IMR-90 (cell line): ENCODE measurements around the gene SDF2L1. TPM values are rescaled to one million over a fixed set of nuclear protein-coding genes. Genes with fewer than 3 reads are reported as not detected.

Experiments
- ATAC-seq: fragments of 200-7000 bp; cut with Tn5 transposase; 2 replicates; pipeline ENCODE4 v1.9.1; 2020; ENCODE audit warnings: low read depth, mild to moderate bottlenecking, moderate library complexity
- BruUV-seq: library from RNA; stranded (reverse); fragments of 400-500 nt; replicated peaks from 2 replicates; lab custom pipeline; 2021; lab: Mats Ljungman, UMichigan
- CTCF ChIA-PET: fragments of 300-600 bp; formaldehyde crosslinking; extraction: SDS; loops from one replicate; lab custom pipeline; 2021; ENCODE audit warnings: antibody characterized with exemption; lab: Yijun Ruan, JAX
- POLR2A ChIA-PET: fragments of 300-600 bp; sonication (Branson Sonifier 250); formaldehyde crosslinking; loops from one replicate; lab custom pipeline; 2022; ENCODE audit warnings: antibody characterized with exemption; ENCODE audit not compliant: unreplicated experiment; lab: Charles Lee
- DNase-seq: peaks from one replicate; pipeline ENCODE4 v3.0.0; 2013
- H2AFZ ChIP-seq: replicated peaks from 2 replicates; pipeline ENCODE3; 2013; ENCODE audit warnings: low read length, mild to moderate bottlenecking; ENCODE audit not compliant: poor library complexity
- H2AK5ac ChIP-seq: 2 replicates; pipeline ENCODE4 v1.6.1; 2013; ENCODE audit warnings: low read depth, low read length, inconsistent platforms
- H2AK9ac ChIP-seq: replicated peaks from 2 replicates; pipeline ENCODE3; 2013; ENCODE audit warnings: mild to moderate bottlenecking, low read depth, low read length, moderate library complexity; ENCODE audit not compliant: poor library complexity
- H2BK120ac ChIP-seq: 2 replicates; pipeline ENCODE4 v1.6.1; 2013; ENCODE audit warnings: low read depth, low read length, inconsistent platforms
- H2BK15ac ChIP-seq: 3 replicates; pipeline ENCODE4 v1.6.1; 2013; ENCODE audit warnings: low read depth, low read length, inconsistent platforms
- H2BK20ac ChIP-seq: 2 replicates; pipeline ENCODE4 v1.6.1; 2013; ENCODE audit warnings: low read depth, mild to moderate bottlenecking, inconsistent platforms, low read length, moderate library complexity
- H2BK5ac ChIP-seq: 2 replicates; pipeline ENCODE4 v1.6.1; 2013; ENCODE audit warnings: mild to moderate bottlenecking, low read depth, low read length, inconsistent platforms; ENCODE audit not compliant: poor library complexity, severe bottlenecking
- H3K14ac ChIP-seq: replicated peaks from 2 replicates; pipeline ENCODE4 v1.6.1; 2013; ENCODE audit warnings: low read depth, low read length, inconsistent platforms
- H3K18ac ChIP-seq: 2 replicates; pipeline ENCODE4 v1.6.1; 2013; ENCODE audit warnings: low read depth, low read length, control low read depth
- H3K23ac ChIP-seq: 2 replicates; pipeline ENCODE4 v1.6.1; 2013; ENCODE audit warnings: low read depth, low read length, inconsistent platforms
- H3K27ac ChIP-seq: 2 replicates; pipeline ENCODE4 v1.5.1; 2013; ENCODE audit warnings: mild to moderate bottlenecking, control low read depth, low read length; ENCODE audit not compliant: insufficient read depth
- H3K27me3 ChIP-seq: 2 replicates; pipeline ENCODE4 v1.6.1; 2013; ENCODE audit warnings: low read length; ENCODE audit not compliant: control insufficient read depth, insufficient read depth
- H3K36me3 ChIP-seq: 2 replicates; pipeline ENCODE4 v1.6.1; 2013; ENCODE audit warnings: low read length, mixed read lengths; ENCODE audit not compliant: control insufficient read depth, insufficient read depth
- H3K4ac ChIP-seq: 2 replicates; pipeline ENCODE4 v1.6.1; 2013; ENCODE audit warnings: low read depth, low read length, inconsistent platforms
- H3K4me1 ChIP-seq: 2 replicates; pipeline ENCODE4 v1.6.1; 2013; ENCODE audit warnings: low read length, mixed read lengths; ENCODE audit not compliant: control insufficient read depth, insufficient read depth
- H3K4me2 ChIP-seq: 2 replicates; pipeline ENCODE4 v1.6.1; 2013; ENCODE audit warnings: low read depth, mild to moderate bottlenecking, control low read depth, low read length, moderate library complexity
- H3K4me3 ChIP-seq: 2 replicates; pipeline ENCODE4 v1.5.1; 2013; ENCODE audit warnings: low read depth, mild to moderate bottlenecking, control low read depth, low read length, moderate library complexity; ENCODE audit not compliant: insufficient read depth
- H3K56ac ChIP-seq: 2 replicates; pipeline ENCODE4 v1.6.1; 2013; ENCODE audit warnings: low read length, inconsistent platforms; ENCODE audit not compliant: insufficient read depth; ENCODE audit errors: extremely low read depth
- H3K79me1 ChIP-seq, 2 experiments: 2 replicates each; pipeline ENCODE4 v1.6.1; 2013; ENCODE audit warnings: low read length in 2 of 2, inconsistent platforms in 1 of 2, low read depth in 1 of 2
- H3K9ac ChIP-seq: 2 replicates; pipeline ENCODE4 v1.6.1; 2013; ENCODE audit warnings: low read depth, low read length, control low read depth
- H3K9me1 ChIP-seq: 2 replicates; pipeline ENCODE4 v1.6.1; 2013; ENCODE audit warnings: low read length, inconsistent platforms; ENCODE audit not compliant: insufficient read depth
- H3K9me3 ChIP-seq: 2 replicates; pipeline ENCODE4 v1.6.1; 2013; ENCODE audit warnings: low read length; ENCODE audit not compliant: control insufficient read depth, insufficient read depth
- H4K20me1 ChIP-seq: 2 replicates; pipeline ENCODE4 v1.6.1; 2013; ENCODE audit warnings: low read length, inconsistent platforms; ENCODE audit not compliant: insufficient read depth
- H4K5ac ChIP-seq: 2 replicates; pipeline ENCODE4 v1.6.1; 2013; ENCODE audit warnings: mild to moderate bottlenecking, low read depth, low read length, control low read depth
- H4K8ac ChIP-seq, 2 experiments: 2 replicates each; pipeline ENCODE4 v1.6.1; 2013; ENCODE audit warnings: low read depth in 2 of 2, low read length in 2 of 2, control low read depth in 1 of 2, inconsistent platforms in 1 of 2
- H4K91ac ChIP-seq: 2 replicates; pipeline ENCODE4 v1.6.1; 2013; ENCODE audit warnings: low read depth, low read length, inconsistent platforms; ENCODE audit not compliant: insufficient read depth
- BHLHE40 ChIP-seq: fragments of 150-350 bp; IDR thresholded peaks from 2 replicates; pipeline ENCODE4 v1.6.1; 2016; ENCODE audit warnings: mild to moderate bottlenecking, low read depth, low read length
- CEBPB ChIP-seq: IDR thresholded peaks from 2 replicates; pipeline ENCODE4 v1.6.1; 2012; ENCODE audit warnings: low read depth, low read length, improper control_type of control experiment
- CHD1 ChIP-seq: IDR thresholded peaks from 2 replicates; pipeline ENCODE4 v1.6.1; 2012; ENCODE audit warnings: low read depth, low read length, improper control_type of control experiment
- MAZ ChIP-seq: IDR thresholded peaks from 2 replicates; pipeline ENCODE4 v1.6.1; 2012; ENCODE audit warnings: low read depth, mild to moderate bottlenecking, low read length, improper control_type of control experiment, moderate library complexity, borderline replicate concordance
- MXI1 ChIP-seq: IDR thresholded peaks from 2 replicates; pipeline ENCODE4 v1.6.1; 2012; ENCODE audit warnings: low read depth, mild to moderate bottlenecking, low read length, moderate library complexity, borderline replicate concordance
- NFE2L2 ChIP-seq: fragments of 150-350 bp; IDR thresholded peaks from 2 replicates; pipeline ENCODE4 v1.6.1; 2016; ENCODE audit warnings: low read depth, mild to moderate bottlenecking, low read length
- POLR2A ChIP-seq: IDR thresholded peaks from 2 replicates; pipeline ENCODE4 v1.6.1; 2012; ENCODE audit warnings: mild to moderate bottlenecking, low read depth, low read length
- RAD21 ChIP-seq: IDR thresholded peaks from 2 replicates; pipeline ENCODE4 v1.6.1; 2012; ENCODE audit warnings: low read length, improper control_type of control experiment
- RCOR1 ChIP-seq: IDR thresholded peaks from 2 replicates; pipeline ENCODE4 v1.6.1; 2012; ENCODE audit warnings: mild to moderate bottlenecking, low read length, improper control_type of control experiment; ENCODE audit not compliant: insufficient replicate concordance
- RFX5 ChIP-seq: IDR thresholded peaks from 2 replicates; pipeline ENCODE4 v1.8.0; 2012; ENCODE audit warnings: low read depth, mild to moderate bottlenecking, low read length, moderate library complexity
- SMC3 ChIP-seq: fragments of 150-350 bp; IDR thresholded peaks from 2 replicates; pipeline ENCODE4 v1.6.1; 2016; ENCODE audit warnings: low read depth, mild to moderate bottlenecking, antibody characterized with exemption, low read length, moderate library complexity
- WGBS, 2 experiments: methylation state at CpG; one replicate each; pipeline versions ENCODE4 v1.1.5 to v1.1.7; 2013; ENCODE audit warnings: missing lambda C conversion rate in 2 of 2; ENCODE audit not compliant: insufficient read length in 1 of 2; ENCODE audit errors: extremely low coverage in 2 of 2; 5-methylcytosine and 5-hydroxymethylcytosine counted together
- dilution Hi-C: fragments of 300-500 bp; cut with HindIII; formaldehyde crosslinking; loops from one replicate; pipeline ENCODE4 v1.14.3; 2018; ENCODE audit warnings: low sequenced_read_pairs; ENCODE audit not compliant: unreplicated experiment
- in situ Hi-C: fragments of 300-500 bp; cut with MboI; formaldehyde crosslinking; loops from 3 replicates; pipeline ENCODE4 v1.14.3; 2019; ENCODE audit warnings: low sequenced_read_pairs, inconsistent platforms, mixed read lengths
- intact Hi-C: fragments of 100-400 bp; cut with micrococcal nuclease; formaldehyde crosslinking; loops from 2 replicates; pipeline ENCODE4 v1.10.0; 2022
- polyA plus RNA-seq, 3 experiments: library from polyadenylated mRNA; depleted of rRNA; stranded (reverse); fragments of >200 nt; gene quantifications; 2 replicates each; pipeline ENCODE4 v1.2.3, GENCODE V29; 2012; ENCODE audit warnings: low replicate concordance in 1 of 3
- total RNA-seq: library from RNA; depleted of rRNA; stranded (reverse); fragments of >200 nt; gene quantifications from 2 replicates; pipeline ENCODE4 v1.2.3, GENCODE V29; 2012
- TF ChIP-seq, protein P1 (sequence below): fragments of 150-350 bp; IDR thresholded peaks from 2 replicates; pipeline ENCODE4 v1.6.1; 2016; ENCODE audit warnings: low read depth, mild to moderate bottlenecking, low read length, moderate library complexity, borderline replicate concordance
- TF ChIP-seq, protein P2 (sequence below): fragments of 150-350 bp; IDR thresholded peaks from 2 replicates; pipeline ENCODE4 v1.6.1; 2017; ENCODE audit warnings: mild to moderate bottlenecking, antibody characterized with exemption, low read length, low read depth

Gene SDF2L1
- total and polyA plus RNA-seq, 2 of the 4 experiments (the other 2 are of a cell fraction), result 18.8 to 51.1 TPM

DNA sequence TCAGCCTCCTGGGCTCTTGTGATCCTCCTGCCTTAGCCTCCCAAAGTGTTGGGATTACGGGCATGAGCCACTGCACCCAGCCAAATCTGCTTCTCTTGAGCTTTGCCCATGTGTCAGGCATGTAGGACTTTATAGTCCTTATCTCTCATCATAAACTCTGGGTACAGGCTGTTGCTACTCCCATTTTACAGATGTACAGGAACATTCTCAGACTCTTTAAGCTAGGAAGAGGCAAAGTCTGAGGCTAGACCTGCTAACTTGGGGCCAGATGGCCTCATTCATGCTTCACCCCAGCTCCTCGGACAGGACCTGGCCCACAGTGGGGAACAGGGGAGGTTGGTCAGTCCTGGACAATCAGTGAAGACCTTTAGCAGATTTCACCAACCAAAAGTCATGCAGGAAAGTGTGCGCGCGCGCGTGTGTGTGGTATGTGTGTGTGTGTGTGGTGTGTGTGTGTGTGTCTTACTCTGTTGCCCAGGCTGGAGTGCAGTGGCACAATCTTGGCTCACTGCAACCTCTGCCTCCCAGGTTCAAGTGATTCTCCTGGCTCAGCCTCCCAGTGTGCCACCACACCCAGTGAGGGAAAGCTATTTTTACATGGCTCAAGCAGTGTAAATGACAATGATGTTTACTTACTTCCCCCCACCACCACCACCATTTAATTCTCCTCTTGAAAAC, 36.1 kb upstream of the SDF2L1 start:
- no peak overlapping the region for H4K91ac ChIP-seq
- POLR2A ChIA-PET, result no interaction called here
- H2BK5ac ChIP-seq, result no peak overlapping the region
- H3K9me1 ChIP-seq, result peaks cover 25% of the 10 kb centered on the region
- WGBS, 2 experiments, result 100% methylated on average over 1 of the region's 7 CpGs; no CpG with 5 or more reads in 1 of the 2 experiments
- H3K27ac ChIP-seq, result no peak overlapping the region
- no peak overlapping the region for H4K8ac ChIP-seq
- no peak overlapping the region for H2BK120ac ChIP-seq
- H2BK20ac ChIP-seq, result no peak overlapping the region
- no TSS peak for BruUV-seq
- H3K4me2 ChIP-seq, result no peak overlapping the region
- H2AK9ac ChIP-seq, result peak overlapping the region; percentile 13
- dilution Hi-C loops, result no loop called here
- H3K27me3 ChIP-seq, result no peaks in the 10 kb centered on the region
- 0 out of 2 replicates have a peak, but pooled peaks cover 3% of the 10 kb centered on the region for H3K4me1 ChIP-seq
- no peak overlapping the region; the same call in 1 of the 2 replicates for H3K23ac ChIP-seq
- no peak overlapping the region for H3K9ac ChIP-seq
- CTCF ChIA-PET, result no interaction called here
- TF ChIP-seq BHLHE40, result no peak
- no peak for TF ChIP-seq SMC3
- no peak for TF ChIP-seq RFX5
- TF ChIP-seq, protein P1, sequence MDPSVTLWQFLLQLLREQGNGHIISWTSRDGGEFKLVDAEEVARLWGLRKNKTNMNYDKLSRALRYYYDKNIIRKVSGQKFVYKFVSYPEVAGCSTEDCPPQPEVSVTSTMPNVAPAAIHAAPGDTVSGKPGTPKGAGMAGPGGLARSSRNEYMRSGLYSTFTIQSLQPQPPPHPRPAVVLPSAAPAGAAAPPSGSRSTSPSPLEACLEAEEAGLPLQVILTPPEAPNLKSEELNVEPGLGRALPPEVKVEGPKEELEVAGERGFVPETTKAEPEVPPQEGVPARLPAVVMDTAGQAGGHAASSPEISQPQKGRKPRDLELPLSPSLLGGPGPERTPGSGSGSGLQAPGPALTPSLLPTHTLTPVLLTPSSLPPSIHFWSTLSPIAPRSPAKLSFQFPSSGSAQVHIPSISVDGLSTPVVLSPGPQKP, result no peak
- TF ChIP-seq POLR2A, result no peak
- no peak for TF ChIP-seq RAD21
- TF ChIP-seq, protein P2, sequence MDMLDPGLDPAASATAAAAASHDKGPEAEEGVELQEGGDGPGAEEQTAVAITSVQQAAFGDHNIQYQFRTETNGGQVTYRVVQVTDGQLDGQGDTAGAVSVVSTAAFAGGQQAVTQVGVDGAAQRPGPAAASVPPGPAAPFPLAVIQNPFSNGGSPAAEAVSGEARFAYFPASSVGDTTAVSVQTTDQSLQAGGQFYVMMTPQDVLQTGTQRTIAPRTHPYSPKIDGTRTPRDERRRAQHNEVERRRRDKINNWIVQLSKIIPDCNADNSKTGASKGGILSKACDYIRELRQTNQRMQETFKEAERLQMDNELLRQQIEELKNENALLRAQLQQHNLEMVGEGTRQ, result no peak
- no peak for TF ChIP-seq MXI1
- no peak for TF ChIP-seq MAZ
- no peak for TF ChIP-seq NFE2L2
- no peak for TF ChIP-seq CEBPB
- no peak for TF ChIP-seq RCOR1
- no peak for TF ChIP-seq CHD1
- ATAC-seq (no peak), DNase-seq (no peak)
- H3K9me3 ChIP-seq, result no peaks in the 10 kb centered on the region
- in situ Hi-C loops, result no loop called here
- no peak overlapping the region for H2AFZ ChIP-seq
- intact Hi-C loops, result no loop called here
- peaks cover 7% of the 10 kb centered on the region for H3K36me3 ChIP-seq
- H3K4ac ChIP-seq, result no peak overlapping the region
- H3K56ac ChIP-seq, result no peak overlapping the region
- no peak overlapping the region for H2BK15ac ChIP-seq
- no peak overlapping the region for H3K14ac ChIP-seq
- no peak overlapping the region for H3K18ac ChIP-seq
- no peak overlapping the region for H2AK5ac ChIP-seq
- H3K79me1 ChIP-seq, result peaks cover 25 to 80% of the 10 kb centered on the region in 2 experiments
- H4K20me1 ChIP-seq, result peaks cover 88% of the 10 kb centered on the region
- no peak overlapping the region for H4K5ac ChIP-seq
- H3K4me3 ChIP-seq, result no peak overlapping the region
